ENCODE data around the gene PLEKHD1. TPM values are rescaled to one million over a fixed set of nuclear protein-coding genes. Genes with fewer than 3 reads are reported as not detected.

PLEKHD1 gene
- total RNA-seq, 1 experiment from 2014 or later, result 1.2 TPM

DNA sequence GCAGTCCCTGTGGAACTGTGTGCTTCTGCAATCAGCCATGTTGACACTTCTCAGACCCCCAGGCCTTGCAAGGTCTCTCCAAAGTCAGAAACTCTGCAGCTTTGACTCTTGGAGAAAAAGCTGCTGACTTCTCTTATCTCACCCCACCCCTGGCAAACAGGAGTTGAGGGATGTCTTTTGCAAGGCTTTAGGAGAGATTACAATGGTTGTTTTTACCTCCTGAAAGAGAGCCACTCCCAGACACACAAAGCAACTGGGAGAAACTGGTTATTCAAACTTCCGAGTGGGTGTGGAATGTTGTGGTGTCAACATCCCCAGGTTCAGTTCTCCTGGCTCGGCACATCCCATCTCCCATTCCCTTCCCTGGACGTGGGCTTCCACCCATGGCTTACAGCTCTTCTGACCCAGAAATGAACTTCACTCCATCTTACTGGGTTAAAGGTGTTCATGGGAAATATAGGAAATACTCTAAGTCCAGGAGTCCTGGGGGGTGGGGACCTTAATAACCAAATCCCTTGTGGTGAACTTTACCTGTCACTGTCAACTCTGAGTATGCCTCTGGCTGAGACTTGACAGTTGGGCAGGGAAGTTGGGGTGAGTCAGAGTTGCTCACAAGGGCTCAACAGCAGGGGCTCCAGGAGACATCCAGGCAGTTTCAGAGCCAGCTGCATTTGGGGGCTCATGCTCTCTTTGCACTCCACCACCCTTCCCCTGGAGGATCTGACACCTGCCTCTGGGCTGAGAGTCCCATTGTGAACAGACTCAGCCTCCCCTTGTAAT is 48.2 kb downstream of the PLEKHD1 start:
- peaks cover 0 to 12% of the 10 kb centered on the region in 2 experiments; a peak in 2 of 4 replicates for H3K4me1 ChIP-seq (ENCODE audit: control insufficient read depth in 1 of 2, insufficient read depth in 2 of 2, low read length in 2 of 2)
- no peak overlapping the region for H3K27ac ChIP-seq (ENCODE audit: low read depth, low read length)
- peak overlapping the region; percentile 7; the same call in 1 of the 2 replicates for H3K4me2 ChIP-seq (ENCODE audit: low read length)
- RAD21 ChIA-PET (ENCODE audit: low non-redundant PET in 1 of 2, low total read pairs in 2 of 2, uncharacterized antibody in 2 of 2, unreplicated experiment in 2 of 2), result no interaction called here
- no peak overlapping the region for H3K9ac ChIP-seq (ENCODE audit: low read length)
- H3K4me3 ChIP-seq (replicated peaks in 1 of 2; ENCODE audit: low read depth in 1 of 2, low read length in 2 of 2), result no peak overlapping the region
- DNase-seq (ENCODE audit: low read depth, low spot score), result no peak
- CTCF ChIA-PET, result interaction anchor here (0.6 kb wide), 1 partner anchor 45 kb away, joined by 3 read pairs; no protein-coding TSS in a partner anchor
- ATAC-seq, result peak; percentile 19; the same call in 1 of the 2 replicates
- BruUV-seq (replicated peaks), result no TSS peak
- no peak for TF ChIP-seq SRF (IDR thresholded peaks at IDR 0.05; ENCODE audit: low read depth)
- no peak for TF ChIP-seq EZH2phosphoT487 (IDR thresholded peaks at IDR 0.05; ENCODE audit: borderline replicate concordance)
- TF ChIP-seq RAD21 (IDR thresholded peaks at IDR 0.05; ENCODE audit: low read depth), result no peak
- TF ChIP-seq JUND (IDR thresholded peaks at IDR 0.05), result no peak
- TF ChIP-seq ZFX (IDR thresholded peaks at IDR 0.05), result no peak
- no peaks in the 10 kb centered on the region for H3K36me3 ChIP-seq (ENCODE audit: control insufficient read depth in 1 of 2, insufficient read depth in 2 of 2, low read length in 2 of 2)
- H3K9me2 ChIP-seq (ENCODE audit: insufficient read depth), result no peaks in the 10 kb centered on the region
- no peaks in the 10 kb centered on the region for H3K79me2 ChIP-seq (ENCODE audit: insufficient read depth, low read length)
- H4K20me1 ChIP-seq (ENCODE audit: insufficient read depth), result no peaks in the 10 kb centered on the region
- H2AFZ ChIP-seq (ENCODE audit: low read depth, low read length, poor library complexity, severe bottlenecking), result no peak overlapping the region
- POLR2A ChIA-PET, result no interaction called here
- H3K27me3 ChIP-seq (ENCODE audit: insufficient read depth, low read length), result no peaks in the 10 kb centered on the region
- intact Hi-C loops (cut with micrococcal nuclease), result no loop called here
- H3K9me3 ChIP-seq (ENCODE audit: control insufficient read depth in 1 of 2, insufficient read depth in 1 of 2, low read depth in 1 of 2, low read length in 2 of 2), result no peaks in the 10 kb centered on the region

DNA sequence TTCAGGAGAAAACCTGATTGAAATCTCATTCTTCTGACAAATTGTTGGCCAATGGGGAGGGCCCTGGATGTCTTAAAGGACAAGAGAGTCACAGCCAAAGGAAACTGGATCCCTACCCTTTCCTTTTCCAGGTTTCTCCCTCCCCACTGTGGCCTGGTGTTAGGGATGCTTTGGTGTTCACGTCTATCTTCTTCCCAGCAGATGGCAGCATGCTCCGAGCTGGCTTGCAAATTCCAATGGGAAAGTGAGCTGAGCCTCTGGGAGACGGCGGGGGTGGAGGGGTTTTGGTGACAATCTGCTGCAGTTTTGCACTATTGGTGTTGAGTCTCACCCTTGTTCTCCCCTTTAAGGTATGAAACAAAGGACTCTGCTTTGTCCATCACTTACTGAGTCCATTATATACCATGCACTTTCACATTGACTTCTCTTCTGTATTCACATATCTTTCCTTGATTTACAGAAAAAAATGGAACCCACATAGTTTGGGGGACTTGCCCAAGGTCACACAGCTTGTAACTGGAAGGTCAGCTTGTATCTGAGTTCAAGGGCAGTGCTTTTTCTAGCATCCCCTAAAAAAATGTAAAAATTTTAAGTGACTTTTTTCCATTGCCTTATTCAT is 50.8 kb downstream of the PLEKHD1 start:
- no peaks in the 10 kb centered on the region for H3K36me3 ChIP-seq (ENCODE audit: control insufficient read depth in 1 of 2, insufficient read depth in 2 of 2, low read length in 2 of 2)
- H4K20me1 ChIP-seq (ENCODE audit: insufficient read depth), result no peaks in the 10 kb centered on the region
- H3K79me2 ChIP-seq (ENCODE audit: insufficient read depth, low read length), result no peaks in the 10 kb centered on the region
- H3K27ac ChIP-seq (ENCODE audit: low read depth, low read length), result no peak overlapping the region
- no peaks in the 10 kb centered on the region for H3K27me3 ChIP-seq (ENCODE audit: insufficient read depth, low read length)
- CTCF ChIA-PET, result interaction anchor here (0.8 to 1.4 kb wide), 14 partner anchors 9 to 191 kb away, joined by 3 to 27 read pairs (median 4); partner anchors contain the start of gene CCDC177
- ATAC-seq, result peak; percentile 96
- no peak overlapping the region for H3K4me3 ChIP-seq (replicated peaks in 1 of 2; ENCODE audit: low read depth in 1 of 2, low read length in 2 of 2)
- POLR2A ChIA-PET, result no interaction called here
- peak overlapping the region; percentile 13; the same call in 1 of the 2 replicates for H3K4me2 ChIP-seq (ENCODE audit: low read length)
- no peak overlapping the region for H3K9ac ChIP-seq (ENCODE audit: low read length)
- no peaks in the 10 kb centered on the region for H3K9me3 ChIP-seq (ENCODE audit: control insufficient read depth in 1 of 2, insufficient read depth in 1 of 2, low read depth in 1 of 2, low read length in 2 of 2)
- H2AFZ ChIP-seq (ENCODE audit: low read depth, low read length, poor library complexity, severe bottlenecking), result peak overlapping the region; percentile 18
- peak; percentile 42 for DNase-seq (ENCODE audit: low read depth, low spot score)
- intact Hi-C loops (cut with micrococcal nuclease), result loop anchor here (1.0 kb wide), 1 partner anchor 39 kb away; the partner anchor contains the start of gene CCDC177
- TF ChIP-seq CBX3 (IDR thresholded peaks at IDR 0.05; ENCODE audit: low read depth) (0 out of 2 replicates have a peak, but pooled peaks have one; percentile 22), EGR1 (IDR thresholded peaks at IDR 0.05; ENCODE audit: low read depth) (peak; percentile 51; the same call in 1 of the 2 replicates), CTCF (IDR thresholded peaks at IDR 0.05 in 2 of 3, conservative IDR thresholded peaks at IDR 0.05 in 1 of 3; ENCODE audit: borderline replicate concordance in 1 of 3, insufficient read depth in 1 of 3, low read depth in 2 of 3, low read length in 2 of 3) (peak; percentile 73 to 85 (median 80); a peak in 5 of 6 replicates), RAD21 (IDR thresholded peaks at IDR 0.05; ENCODE audit: low read depth) (peak; percentile 77), POLR2AphosphoS5 (IDR thresholded peaks at IDR 0.05; ENCODE audit: low read depth, low read length) (no peak), SRF (IDR thresholded peaks at IDR 0.05; ENCODE audit: low read depth) (no peak)
- H3K4me1 ChIP-seq (ENCODE audit: control insufficient read depth in 1 of 2, insufficient read depth in 2 of 2, low read length in 2 of 2), result peaks cover 0 to 12% of the 10 kb centered on the region in 2 experiments; a peak in 2 of 4 replicates
- no peaks in the 10 kb centered on the region for H3K9me2 ChIP-seq (ENCODE audit: insufficient read depth)
- RAD21 ChIA-PET (ENCODE audit: low non-redundant PET in 1 of 2, low total read pairs in 2 of 2, uncharacterized antibody in 2 of 2, unreplicated experiment in 2 of 2), result interaction anchor here (0.6 to 1.3 kb wide), 2 partner anchors 38 to 144 kb away, joined by 3 to 5 read pairs; no protein-coding TSS in a partner anchor
- BruUV-seq (replicated peaks), result no TSS peak

Measured in HCT116 (cell line).